Dermis blood vessel endothelial cell (primary cell): ENCODE data around the gene ST3GAL2. TPM values are rescaled to one million over a fixed set of nuclear protein-coding genes. Genes with fewer than 3 reads are reported as not detected.
"Not testable (repeated sequence)": the region's sequence is repeated elsewhere in the genome, so short reads cannot be mapped to it uniquely, and the experiment has no call there.

ENCODE experiments used
- DNase-seq: peaks from one replicate; pipeline ENCODE4 v3.0.0; 2010
- total RNA-seq: library from RNA; depleted of rRNA; stranded (reverse); fragments of >200 nt; gene quantifications from 2 replicates; pipeline ENCODE4 v1.2.3, GENCODE V29; 2014

Gene ST3GAL2
- total RNA-seq, 1 donor from 2014 or later, result 52.4 TPM

- no peak for DNase-seq
Measured at GRCh38 chr16:70467113-70467512, 28.2 kb upstream of the ST3GAL2 start.

- no peak for DNase-seq
Measured at GRCh38 chr16:70466805-70467076, 27.8 kb upstream of the ST3GAL2 start.

- no peak for DNase-seq
Measured at GRCh38 chr16:70465999-70466804, 27.3 kb upstream of the ST3GAL2 start.

- no peak for DNase-seq
Measured at GRCh38 chr16:70463235-70463634, 24.3 kb upstream of the ST3GAL2 start.

- DNase-seq, result peak; percentile 65
Measured at GRCh38 chr16:70460737-70461261, 21.9 kb upstream of the ST3GAL2 start.

- DNase-seq, result no peak
Measured at GRCh38 chr16:70457446-70458166, 18.7 kb upstream of the ST3GAL2 start.

- no peak for DNase-seq
Measured at GRCh38 chr16:70455910-70456309, 17.0 kb upstream of the ST3GAL2 start.

GRCh38 chr16:70454222-70455034, 15.5 kb upstream of the ST3GAL2 start, which contains the start of gene FCSK:
FCSK (plus strand) TSS chr16:70454595; CDS start chr16:70463191, 8,596 bp downstream.
- DNase-seq, result peak; percentile 70

- peak; percentile 69 for DNase-seq
Measured at GRCh38 chr16:70453892-70454221, 15.0 kb upstream of the ST3GAL2 start.

- no peak for DNase-seq
Measured at GRCh38 chr16:70453117-70453891, 14.4 kb upstream of the ST3GAL2 start.

GRCh38 chr16:70451004-70451340, 12.1 kb upstream of the ST3GAL2 start:
- not testable (repeated sequence) for DNase-seq

- DNase-seq, result not testable (repeated sequence)
Measured at GRCh38 chr16:70450142-70451003, 11.5 kb upstream of the ST3GAL2 start.

- DNase-seq, result no peak
Measured at GRCh38 chr16:70448075-70448474, 9.2 kb upstream of the ST3GAL2 start.

- no peak for DNase-seq
Measured at GRCh38 chr16:70444249-70445063, 5.6 kb upstream of the ST3GAL2 start.

GRCh38 chr16:70442344-70442743, 3.4 kb upstream of the ST3GAL2 start:
- DNase-seq, result no peak

GRCh38 chr16:70441406-70441990, 2.6 kb upstream of the ST3GAL2 start:
- DNase-seq, result no peak

- no peak for DNase-seq
Measured at GRCh38 chr16:70440009-70440692, 1.3 kb upstream of the ST3GAL2 start.

- DNase-seq, result peak; percentile 44
Measured at GRCh38 chr16:70438585-70438968, 323 bp downstream of the ST3GAL2 start.
